ENCODE measurements around the gene MEP1A. TPM values are rescaled to one million over a fixed set of nuclear protein-coding genes. Genes with fewer than 3 reads are reported as not detected.
A peak's percentile ranks its signal among the peaks of the same experiment; 100 is the strongest.

Gene MEP1A
- total and polyA plus RNA-seq, 2 of the 13 experiments (the other 11 are each of a cell fraction or from before 2014, with no cell fraction given) = 0.24 to 0.83 TPM

DNA sequence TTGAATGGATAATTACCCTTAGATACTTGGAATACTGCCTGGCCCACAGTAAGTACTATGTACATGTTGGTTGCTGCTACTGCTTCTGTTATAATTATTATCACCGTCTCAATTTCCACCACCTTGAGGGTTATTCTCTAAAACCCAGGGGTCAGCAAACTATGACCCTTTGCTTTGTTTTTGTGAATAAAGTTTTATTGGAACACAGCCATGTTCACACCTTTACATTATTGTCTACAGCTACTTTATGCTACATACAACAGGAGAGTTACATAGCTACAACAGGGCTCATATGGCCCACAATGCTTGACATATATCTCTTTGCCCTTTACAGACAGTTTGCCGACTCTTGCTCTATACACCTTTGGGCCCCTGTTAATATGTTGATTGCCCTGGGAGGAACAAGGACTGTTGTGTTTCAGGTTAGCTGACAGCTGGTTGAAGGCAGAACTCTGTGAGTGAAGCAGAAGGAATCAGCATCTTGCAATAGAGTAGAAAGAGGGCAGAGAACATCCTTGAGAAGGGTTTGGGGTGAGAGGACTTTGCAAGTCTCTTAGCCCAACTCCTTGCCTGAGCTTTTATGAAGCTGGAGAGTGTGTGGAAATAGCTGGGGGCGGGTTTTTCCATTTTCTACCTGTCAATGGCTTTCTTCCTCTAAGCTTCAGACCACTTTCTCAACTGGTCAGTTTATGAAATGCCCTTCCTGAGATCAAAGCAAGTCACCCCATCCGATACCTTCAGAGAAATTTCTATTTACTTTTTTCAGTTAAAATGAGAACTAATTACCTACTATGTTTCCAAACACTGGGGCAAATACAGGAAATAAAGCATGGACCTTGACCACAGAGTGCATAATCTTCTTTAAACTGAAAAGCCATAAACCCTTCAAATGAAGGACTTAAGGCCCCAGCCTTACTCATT lies 3.5 kb upstream of the MEP1A start:
- ATAC-seq = peak; percentile 71
- H3K36me3 ChIP-seq (replicated peaks in 1 of 2; ENCODE audit: control insufficient read depth in 1 of 2, insufficient read depth in 2 of 2, low read length in 2 of 2) = no peaks in the 10 kb centered on the region
- H3K79me2 ChIP-seq (ENCODE audit: insufficient read depth, low read length) = no peaks in the 10 kb centered on the region
- WGBS (ENCODE audit: low lambda C conversion rate) = 2% methylated on average over 4 of the region's 4 CpGs
- no peaks in the 10 kb centered on the region for H4K20me1 ChIP-seq (ENCODE audit: insufficient read depth, low read length)
- POLR2A ChIA-PET = no interaction called here
- no peak overlapping the region for H2AFZ ChIP-seq (ENCODE audit: low read length)
- H3K4me1 ChIP-seq (ENCODE audit: insufficient read depth, low read length) = peaks cover 23% of the 10 kb centered on the region
- no peak for FAIRE-seq
- BruUV-seq (replicated peaks) = no TSS peak
- intact Hi-C loops (cut with micrococcal nuclease; ENCODE audit: unreplicated experiment) = loop anchor here (10.0 kb wide), 1 partner anchor 105 kb away; the partner anchor contains the start of gene TDRD6
- DNase-seq (ENCODE audit: low spot score) = peak; percentile 54
- H3K4me3 ChIP-seq (replicated peaks in 1 of 3; ENCODE audit: insufficient read depth in 1 of 3, low read depth in 2 of 3, low read length in 3 of 3) = no peak overlapping the region
- CTCF ChIA-PET (ENCODE audit: low intra/inter-chr PET ratio, low total read pairs) = no interaction called here
- in situ Hi-C loops (cut with HindIII; ENCODE audit: extremely low pct_ligation_motif_present, low pct_unique_long_range_greater_than_20kb) = no loop called here
- no peaks in the 10 kb centered on the region for H3K9me3 ChIP-seq (ENCODE audit: low read length)
- H3K9ac ChIP-seq (ENCODE audit: insufficient read depth, low read depth, low read length) = no peak overlapping the region
- no peak overlapping the region for H3K4me2 ChIP-seq (ENCODE audit: low read depth, low read length)
- H3K27me3 ChIP-seq (ENCODE audit: control insufficient read depth in 1 of 2, insufficient read depth in 2 of 2, low read length in 2 of 2) = no peaks in the 10 kb centered on the region
- peak overlapping the region; percentile 61 for H3K27ac ChIP-seq (ENCODE audit: extremely low read length, insufficient read depth, low read length)
- no peak for TF ChIP-seq FOXA3 (CRISPR knock-in tag; IDR thresholded peaks at IDR 0.05)
- no peak for TF ChIP-seq ZNF672 (CRISPR knock-in tag; IDR thresholded peaks at IDR 0.05)
- TF ChIP-seq, protein P1, sequence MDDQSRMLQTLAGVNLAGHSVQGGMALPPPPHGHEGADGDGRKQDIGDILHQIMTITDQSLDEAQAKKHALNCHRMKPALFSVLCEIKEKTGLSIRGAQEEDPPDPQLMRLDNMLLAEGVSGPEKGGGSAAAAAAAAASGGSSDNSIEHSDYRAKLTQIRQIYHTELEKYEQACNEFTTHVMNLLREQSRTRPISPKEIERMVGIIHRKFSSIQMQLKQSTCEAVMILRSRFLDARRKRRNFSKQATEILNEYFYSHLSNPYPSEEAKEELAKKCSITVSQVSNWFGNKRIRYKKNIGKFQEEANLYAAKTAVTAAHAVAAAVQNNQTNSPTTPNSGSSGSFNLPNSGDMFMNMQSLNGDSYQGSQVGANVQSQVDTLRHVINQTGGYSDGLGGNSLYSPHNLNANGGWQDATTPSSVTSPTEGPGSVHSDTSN (CRISPR knock-in tag; IDR thresholded peaks at IDR 0.05; ENCODE audit: borderline replicate concordance) = no peak
- TF ChIP-seq, protein P2, sequence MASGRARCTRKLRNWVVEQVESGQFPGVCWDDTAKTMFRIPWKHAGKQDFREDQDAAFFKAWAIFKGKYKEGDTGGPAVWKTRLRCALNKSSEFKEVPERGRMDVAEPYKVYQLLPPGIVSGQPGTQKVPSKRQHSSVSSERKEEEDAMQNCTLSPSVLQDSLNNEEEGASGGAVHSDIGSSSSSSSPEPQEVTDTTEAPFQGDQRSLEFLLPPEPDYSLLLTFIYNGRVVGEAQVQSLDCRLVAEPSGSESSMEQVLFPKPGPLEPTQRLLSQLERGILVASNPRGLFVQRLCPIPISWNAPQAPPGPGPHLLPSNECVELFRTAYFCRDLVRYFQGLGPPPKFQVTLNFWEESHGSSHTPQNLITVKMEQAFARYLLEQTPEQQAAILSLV (CRISPR knock-in tag; IDR thresholded peaks at IDR 0.05; ENCODE audit: borderline replicate concordance) = no peak
- TF ChIP-seq, protein P3, sequence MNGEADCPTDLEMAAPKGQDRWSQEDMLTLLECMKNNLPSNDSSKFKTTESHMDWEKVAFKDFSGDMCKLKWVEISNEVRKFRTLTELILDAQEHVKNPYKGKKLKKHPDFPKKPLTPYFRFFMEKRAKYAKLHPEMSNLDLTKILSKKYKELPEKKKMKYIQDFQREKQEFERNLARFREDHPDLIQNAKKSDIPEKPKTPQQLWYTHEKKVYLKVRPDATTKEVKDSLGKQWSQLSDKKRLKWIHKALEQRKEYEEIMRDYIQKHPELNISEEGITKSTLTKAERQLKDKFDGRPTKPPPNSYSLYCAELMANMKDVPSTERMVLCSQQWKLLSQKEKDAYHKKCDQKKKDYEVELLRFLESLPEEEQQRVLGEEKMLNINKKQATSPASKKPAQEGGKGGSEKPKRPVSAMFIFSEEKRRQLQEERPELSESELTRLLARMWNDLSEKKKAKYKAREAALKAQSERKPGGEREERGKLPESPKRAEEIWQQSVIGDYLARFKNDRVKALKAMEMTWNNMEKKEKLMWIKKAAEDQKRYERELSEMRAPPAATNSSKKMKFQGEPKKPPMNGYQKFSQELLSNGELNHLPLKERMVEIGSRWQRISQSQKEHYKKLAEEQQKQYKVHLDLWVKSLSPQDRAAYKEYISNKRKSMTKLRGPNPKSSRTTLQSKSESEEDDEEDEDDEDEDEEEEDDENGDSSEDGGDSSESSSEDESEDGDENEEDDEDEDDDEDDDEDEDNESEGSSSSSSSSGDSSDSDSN (CRISPR knock-in tag; IDR thresholded peaks at IDR 0.05) = no peak
- no peak for TF ChIP-seq GTF2F1 (IDR thresholded peaks at IDR 0.05; ENCODE audit: low read length)
- TF ChIP-seq, protein P4, sequence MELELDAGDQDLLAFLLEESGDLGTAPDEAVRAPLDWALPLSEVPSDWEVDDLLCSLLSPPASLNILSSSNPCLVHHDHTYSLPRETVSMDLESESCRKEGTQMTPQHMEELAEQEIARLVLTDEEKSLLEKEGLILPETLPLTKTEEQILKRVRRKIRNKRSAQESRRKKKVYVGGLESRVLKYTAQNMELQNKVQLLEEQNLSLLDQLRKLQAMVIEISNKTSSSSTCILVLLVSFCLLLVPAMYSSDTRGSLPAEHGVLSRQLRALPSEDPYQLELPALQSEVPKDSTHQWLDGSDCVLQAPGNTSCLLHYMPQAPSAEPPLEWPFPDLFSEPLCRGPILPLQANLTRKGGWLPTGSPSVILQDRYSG (CRISPR knock-in tag; IDR thresholded peaks at IDR 0.05) = no peak
- TF ChIP-seq, protein P5, sequence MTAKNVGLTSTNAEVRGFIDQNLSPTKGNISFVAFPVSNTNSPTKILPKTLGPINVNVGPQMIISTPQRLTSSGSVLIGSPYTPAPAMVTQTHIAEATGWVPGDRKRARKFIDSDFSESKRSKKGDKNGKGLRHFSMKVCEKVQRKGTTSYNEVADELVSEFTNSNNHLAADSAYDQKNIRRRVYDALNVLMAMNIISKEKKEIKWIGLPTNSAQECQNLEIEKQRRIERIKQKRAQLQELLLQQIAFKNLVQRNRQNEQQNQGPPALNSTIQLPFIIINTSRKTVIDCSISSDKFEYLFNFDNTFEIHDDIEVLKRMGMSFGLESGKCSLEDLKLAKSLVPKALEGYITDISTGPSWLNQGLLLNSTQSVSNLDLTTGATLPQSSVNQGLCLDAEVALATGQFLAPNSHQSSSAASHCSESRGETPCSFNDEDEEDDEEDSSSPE (CRISPR knock-in tag; IDR thresholded peaks at IDR 0.05) = no peak
- TF ChIP-seq ZNF564 (CRISPR knock-in tag; IDR thresholded peaks at IDR 0.05) = no peak
- TF ChIP-seq TOE1 (CRISPR knock-in tag; IDR thresholded peaks at IDR 0.05) = no peak
- no peak for TF ChIP-seq ZNF703 (CRISPR knock-in tag; IDR thresholded peaks at IDR 0.05; ENCODE audit: borderline replicate concordance)
- no peak for TF ChIP-seq ELF1 (CRISPR knock-in tag; IDR thresholded peaks at IDR 0.05)
- TF ChIP-seq, protein P6, sequence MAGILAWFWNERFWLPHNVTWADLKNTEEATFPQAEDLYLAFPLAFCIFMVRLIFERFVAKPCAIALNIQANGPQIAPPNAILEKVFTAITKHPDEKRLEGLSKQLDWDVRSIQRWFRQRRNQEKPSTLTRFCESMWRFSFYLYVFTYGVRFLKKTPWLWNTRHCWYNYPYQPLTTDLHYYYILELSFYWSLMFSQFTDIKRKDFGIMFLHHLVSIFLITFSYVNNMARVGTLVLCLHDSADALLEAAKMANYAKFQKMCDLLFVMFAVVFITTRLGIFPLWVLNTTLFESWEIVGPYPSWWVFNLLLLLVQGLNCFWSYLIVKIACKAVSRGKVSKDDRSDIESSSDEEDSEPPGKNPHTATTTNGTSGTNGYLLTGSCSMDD (CRISPR knock-in tag; IDR thresholded peaks at IDR 0.05) = no peak

All from HepG2 (cell line).